HL-60 (cell line): Measurements from ENCODE around the gene TNRC6A.

Experiments used
- DNase-seq, 2 experiments: peaks; one replicate each; pipeline ENCODE4 v3.0.0-alpha.2; 2010 to 2020; ENCODE audit warnings: low read depth in 1 of 2, low spot score in 1 of 2
- H3K27ac ChIP-seq: fragments of 250-450 bp; sonication (Bioruptor Pico); replicated peaks from 2 replicates; pipeline ENCODE4 v1.5.1; 2020; ENCODE audit warnings: mild to moderate bottlenecking, moderate library complexity
- H3K27me3 ChIP-seq: fragments of 250-450 bp; sonication (Bioruptor Pico); 2 replicates; pipeline ENCODE4 v1.5.1; 2021; ENCODE audit warnings: mild to moderate bottlenecking, moderate library complexity; ENCODE audit not compliant: insufficient read depth, poor library complexity, severe bottlenecking
- H3K4me3 ChIP-seq: replicated peaks from 2 replicates; pipeline ENCODE4 v1.5.1; 2011; ENCODE audit warnings: mild to moderate bottlenecking, control low read depth, low read length; ENCODE audit not compliant: insufficient read depth
- GABPA ChIP-seq: IDR thresholded peaks from 2 replicates; pipeline ENCODE4 v1.6.1; 2012; ENCODE audit warnings: low read depth
- POLR2AphosphoS5 ChIP-seq: IDR thresholded peaks from 2 replicates; pipeline ENCODE4 v1.6.1; 2012; ENCODE audit warnings: low read depth
- REST ChIP-seq: IDR thresholded peaks from 2 replicates; pipeline ENCODE4 v1.6.1; 2012; ENCODE audit warnings: low read depth; ENCODE audit not compliant: insufficient replicate concordance
- SPI1 ChIP-seq: IDR thresholded peaks from 2 replicates; pipeline ENCODE4 v1.6.1; 2012; ENCODE audit warnings: low read depth, mild to moderate bottlenecking, borderline replicate concordance
- TF ChIP-seq, protein P1 (sequence below): IDR thresholded peaks from one replicate; pipeline ENCODE4 v1.5.1; 2011; ENCODE audit warnings: low read length, control low read depth, inconsistent platforms; ENCODE audit not compliant: insufficient read depth

TNRC6A gene

GRCh38 chr16:24850289-24850938, 121.0 kb downstream of the TNRC6A start:
- Histone ChIP-seq H3K27ac (no peak overlapping the region), H3K4me3 (no peak overlapping the region), H3K27me3 (no peaks in the 10 kb centered on the region)
- TF ChIP-seq, protein P1, sequence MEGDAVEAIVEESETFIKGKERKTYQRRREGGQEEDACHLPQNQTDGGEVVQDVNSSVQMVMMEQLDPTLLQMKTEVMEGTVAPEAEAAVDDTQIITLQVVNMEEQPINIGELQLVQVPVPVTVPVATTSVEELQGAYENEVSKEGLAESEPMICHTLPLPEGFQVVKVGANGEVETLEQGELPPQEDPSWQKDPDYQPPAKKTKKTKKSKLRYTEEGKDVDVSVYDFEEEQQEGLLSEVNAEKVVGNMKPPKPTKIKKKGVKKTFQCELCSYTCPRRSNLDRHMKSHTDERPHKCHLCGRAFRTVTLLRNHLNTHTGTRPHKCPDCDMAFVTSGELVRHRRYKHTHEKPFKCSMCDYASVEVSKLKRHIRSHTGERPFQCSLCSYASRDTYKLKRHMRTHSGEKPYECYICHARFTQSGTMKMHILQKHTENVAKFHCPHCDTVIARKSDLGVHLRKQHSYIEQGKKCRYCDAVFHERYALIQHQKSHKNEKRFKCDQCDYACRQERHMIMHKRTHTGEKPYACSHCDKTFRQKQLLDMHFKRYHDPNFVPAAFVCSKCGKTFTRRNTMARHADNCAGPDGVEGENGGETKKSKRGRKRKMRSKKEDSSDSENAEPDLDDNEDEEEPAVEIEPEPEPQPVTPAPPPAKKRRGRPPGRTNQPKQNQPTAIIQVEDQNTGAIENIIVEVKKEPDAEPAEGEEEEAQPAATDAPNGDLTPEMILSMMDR = no peak
- TF ChIP-seq GABPA = no peak
- no peak for TF ChIP-seq SPI1
- TF ChIP-seq REST = no peak
- no peak for TF ChIP-seq POLR2AphosphoS5
- DNase-seq = no peak

DNA sequence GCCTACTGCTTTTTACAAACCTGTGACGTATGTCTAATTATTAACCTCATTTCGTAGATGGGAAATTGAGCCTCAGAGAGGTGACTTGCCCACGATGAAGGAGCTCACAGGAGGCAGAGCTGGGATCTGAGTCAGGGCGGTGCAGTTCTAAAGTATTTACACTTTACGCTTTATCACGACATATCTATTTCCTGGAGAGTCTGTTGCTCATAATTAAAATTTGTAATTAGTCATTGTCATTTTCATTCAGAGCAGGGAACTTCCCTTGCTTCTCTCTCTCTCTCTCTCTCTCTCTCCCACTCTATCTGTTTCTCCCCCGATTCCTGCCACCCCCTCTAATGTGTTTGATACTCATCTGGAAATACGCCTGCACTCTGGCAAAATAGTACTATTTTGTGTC, 122.2 kb downstream of the TNRC6A start:
- H3K27me3 ChIP-seq = no peaks in the 10 kb centered on the region
- H3K4me3 ChIP-seq = no peak overlapping the region
- DNase-seq = no peak
- H3K27ac ChIP-seq = no peak overlapping the region
- no peak for TF ChIP-seq POLR2AphosphoS5
- no peak for TF ChIP-seq SPI1
- TF ChIP-seq GABPA = no peak
- TF ChIP-seq REST = no peak
- TF ChIP-seq, protein P1 = no peak

- no peaks in the 10 kb centered on the region for H3K27me3 ChIP-seq
- DNase-seq = no peak
- no peak overlapping the region for H3K4me3 ChIP-seq
- no peak for TF ChIP-seq POLR2AphosphoS5
- TF ChIP-seq REST = no peak
- no peak for TF ChIP-seq SPI1
- TF ChIP-seq, protein P1 = no peak
- no peak for TF ChIP-seq GABPA
- H3K27ac ChIP-seq = no peak overlapping the region
Observed at GRCh38 chr16:24852281-24852721, 122.8 kb downstream of the TNRC6A start.
